GM18858 (cell line): ENCODE data around the gene VPS33B.
"Not testable (repeated sequence)": the region's sequence is repeated elsewhere in the genome, so short reads cannot be mapped to it uniquely, and the experiment has no call there.

Experiments
- ATAC-seq: cut with Tn5 transposase; IDR thresholded peaks from one replicate; pipeline ENCODE4 v1.9.1; 2021; ENCODE audit not compliant: unreplicated experiment

Gene VPS33B

GRCh38 chr15:91022075-91022831, at the start of gene VPS33B:
TSS of gene VPS33B (minus strand) at chr15:91022594. CDS start at chr15:91022249, 345 bp downstream.
- no peak for ATAC-seq

DNA sequence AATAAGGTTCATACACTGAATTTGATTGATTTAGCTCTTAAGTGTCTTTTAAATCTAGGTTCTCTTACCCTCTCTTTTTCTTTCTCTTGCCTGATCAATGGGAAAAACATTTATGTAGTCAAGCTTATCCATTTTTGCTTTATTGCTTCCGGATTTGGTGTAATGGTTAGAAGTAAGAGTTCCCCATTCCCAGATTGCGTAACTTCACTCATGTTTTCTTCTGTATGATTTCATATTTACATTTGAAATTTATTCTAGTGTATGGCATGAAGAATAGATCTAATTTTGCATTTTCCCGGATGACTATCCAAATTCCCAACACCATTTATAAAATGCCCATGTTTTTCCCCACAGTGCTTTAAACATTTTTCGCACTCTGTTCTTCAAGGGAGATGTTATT, 49.8 kb upstream of the VPS33B start:
- no peak for ATAC-seq

GRCh38 chr15:91070872-91071271, 48.5 kb upstream of the VPS33B start:
- no peak for ATAC-seq

DNA sequence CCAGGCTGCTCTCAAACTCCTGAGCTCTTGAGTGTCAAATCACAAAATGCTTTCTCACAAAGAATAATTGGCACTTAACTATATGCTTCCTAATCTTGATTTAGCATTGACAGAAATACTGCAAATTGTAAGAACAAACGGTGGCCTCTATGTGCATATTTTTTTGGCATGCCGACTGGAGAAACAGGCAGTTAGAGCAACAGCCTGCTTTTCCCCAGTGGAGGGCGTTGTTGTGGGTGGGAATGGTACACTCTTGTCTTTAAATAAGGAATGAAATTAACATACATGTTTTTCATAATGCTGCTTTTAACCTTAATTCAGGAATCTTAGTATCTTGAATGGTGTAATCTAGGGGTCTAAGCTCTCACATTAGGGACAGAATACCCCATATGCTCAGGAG, 46.6 kb upstream of the VPS33B start:
- no peak for ATAC-seq

GRCh38 chr15:91068436-91068835, 46.0 kb upstream of the VPS33B start:
- no peak for ATAC-seq

DNA sequence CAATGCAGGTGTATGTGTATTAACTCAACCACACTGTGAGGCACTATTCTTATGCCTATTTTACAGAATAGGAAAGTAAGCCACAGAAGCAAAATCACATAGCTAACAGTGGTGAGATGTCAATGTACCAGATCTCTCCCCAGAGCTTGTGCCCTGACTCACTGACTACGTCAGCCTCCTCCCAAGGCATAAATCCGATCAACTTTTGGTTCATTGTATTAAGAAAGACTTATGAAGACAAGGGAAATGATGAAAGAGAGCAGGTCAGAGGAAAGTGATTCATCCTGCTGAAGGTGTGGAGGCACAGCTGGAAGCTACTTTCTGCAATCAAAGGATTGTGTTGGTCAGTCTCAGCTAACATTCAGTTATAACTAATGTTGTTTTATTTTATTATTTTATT, 44.6 kb upstream of the VPS33B start:
- ATAC-seq: no peak

- no peak for ATAC-seq
These were observed 43.1 kb upstream of the VPS33B start for GRCh38 chr15:91065505-91065904.

- no peak for ATAC-seq
These were observed 39.6 kb upstream of the VPS33B start for GRCh38 chr15:91061997-91062396.

DNA sequence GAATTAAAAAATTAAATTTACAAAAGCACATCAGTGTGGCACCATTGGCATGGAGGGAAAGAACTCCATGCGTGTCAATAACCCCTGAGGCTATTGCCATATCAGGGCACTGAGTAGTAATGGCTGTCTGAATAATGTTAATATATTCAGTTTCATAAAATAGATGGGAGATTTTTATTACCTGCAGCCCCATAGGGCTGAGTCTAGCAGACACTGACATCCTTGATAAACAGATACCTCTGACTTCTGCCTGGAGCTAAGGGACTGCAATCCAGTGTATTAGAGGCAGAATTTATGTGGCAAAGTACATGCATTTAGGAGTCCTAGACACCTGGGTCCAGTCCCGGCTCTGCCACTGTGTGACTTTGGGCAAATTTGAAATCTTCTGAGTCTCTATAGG, 38.8 kb upstream of the VPS33B start:
- ATAC-seq: no peak

GRCh38 chr15:91055548-91056331, 33.3 kb upstream of the VPS33B start:
- no peak for ATAC-seq

DNA sequence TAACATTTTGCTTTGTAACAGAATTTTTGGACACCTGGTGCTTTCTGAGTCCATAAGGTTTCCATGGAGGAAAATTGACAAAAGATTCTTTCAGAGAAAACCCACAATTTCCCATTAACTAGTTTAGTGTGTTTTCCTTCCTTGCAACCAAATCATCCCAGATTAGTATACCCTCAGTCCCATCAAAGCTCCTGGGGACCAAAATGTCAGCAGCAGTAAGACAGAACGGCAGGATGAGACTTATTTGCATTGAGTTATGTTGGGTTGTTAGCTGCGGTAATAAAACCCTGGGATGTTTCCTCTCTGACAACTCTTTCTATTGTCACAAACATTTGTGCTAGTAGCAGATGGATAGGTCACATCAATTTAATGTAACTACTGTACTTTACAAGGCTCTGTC, 32.4 kb upstream of the VPS33B start:
- ATAC-seq: no peak

DNA sequence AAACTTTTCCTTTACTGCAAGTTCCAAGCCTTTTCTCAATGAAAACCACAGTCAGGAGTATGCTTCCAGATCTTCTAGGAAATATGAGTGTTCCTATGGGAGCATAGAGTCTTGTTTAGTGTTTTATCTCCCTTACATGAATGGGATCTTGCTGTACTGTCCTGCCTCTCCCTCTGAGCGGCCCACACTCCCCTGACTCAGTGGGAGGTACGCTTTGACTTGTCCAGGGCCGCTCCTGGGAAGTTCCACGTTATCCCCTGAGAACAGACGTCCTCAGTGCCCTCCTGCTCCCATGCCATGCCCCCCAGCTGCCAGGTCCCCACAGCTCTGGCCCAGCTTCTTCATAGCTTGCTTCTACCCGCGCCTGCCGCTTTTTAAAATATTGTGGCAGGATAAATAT, 28.9 kb upstream of the VPS33B start:
- no peak for ATAC-seq

DNA sequence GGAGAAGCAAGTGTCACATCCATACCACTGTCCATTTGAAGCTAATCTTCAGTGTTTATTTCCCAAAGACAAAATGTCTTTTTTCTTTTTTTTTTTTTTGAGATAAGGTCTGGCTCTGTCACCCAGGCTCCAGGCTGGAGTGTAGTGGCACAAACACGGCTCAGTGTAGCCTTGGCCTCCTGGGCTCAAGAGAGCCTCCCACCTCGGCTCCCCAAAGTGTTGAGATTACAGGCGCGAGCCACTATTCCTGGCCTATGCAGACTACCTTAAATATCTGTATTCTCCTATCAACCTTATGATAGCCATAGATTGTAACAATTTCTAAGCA, 27.7 kb upstream of the VPS33B start:
- no peak for ATAC-seq

DNA sequence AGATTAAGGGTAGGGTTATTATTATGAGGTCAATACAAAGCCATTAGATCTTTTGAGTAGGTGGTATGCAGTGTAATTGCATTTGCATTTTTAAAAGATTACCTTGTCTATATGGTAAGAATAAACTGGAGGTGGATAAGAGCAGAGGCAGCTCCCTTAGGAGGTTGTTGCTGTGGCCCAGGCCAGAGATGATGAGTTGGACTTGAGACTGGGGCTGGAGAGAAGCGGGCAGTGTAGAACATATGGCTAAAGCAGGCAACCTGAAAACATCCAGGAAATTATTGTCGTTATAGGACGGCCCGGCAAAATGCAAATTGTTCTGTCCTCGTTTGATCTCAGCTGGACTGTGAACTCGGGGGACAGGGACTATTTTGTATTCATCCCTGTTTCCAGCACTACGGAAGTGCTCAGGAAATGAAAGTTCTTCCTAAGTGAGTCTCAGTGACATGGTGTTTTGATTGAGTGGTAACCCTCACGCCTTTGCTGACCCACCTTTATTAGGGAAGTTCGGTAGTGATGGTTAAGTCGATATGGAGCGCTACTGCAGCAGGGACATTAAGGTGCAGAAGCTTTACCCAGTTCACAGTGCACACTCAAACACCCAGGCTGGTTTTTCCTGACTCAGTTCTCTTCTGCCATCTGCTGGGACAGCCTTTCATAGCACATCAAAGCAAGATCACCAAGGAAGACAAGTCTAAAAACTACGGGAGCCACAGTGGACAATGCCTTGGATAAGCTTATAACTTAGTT, 27.2 kb upstream of the VPS33B start:
- peak; percentile 78 for ATAC-seq

DNA sequence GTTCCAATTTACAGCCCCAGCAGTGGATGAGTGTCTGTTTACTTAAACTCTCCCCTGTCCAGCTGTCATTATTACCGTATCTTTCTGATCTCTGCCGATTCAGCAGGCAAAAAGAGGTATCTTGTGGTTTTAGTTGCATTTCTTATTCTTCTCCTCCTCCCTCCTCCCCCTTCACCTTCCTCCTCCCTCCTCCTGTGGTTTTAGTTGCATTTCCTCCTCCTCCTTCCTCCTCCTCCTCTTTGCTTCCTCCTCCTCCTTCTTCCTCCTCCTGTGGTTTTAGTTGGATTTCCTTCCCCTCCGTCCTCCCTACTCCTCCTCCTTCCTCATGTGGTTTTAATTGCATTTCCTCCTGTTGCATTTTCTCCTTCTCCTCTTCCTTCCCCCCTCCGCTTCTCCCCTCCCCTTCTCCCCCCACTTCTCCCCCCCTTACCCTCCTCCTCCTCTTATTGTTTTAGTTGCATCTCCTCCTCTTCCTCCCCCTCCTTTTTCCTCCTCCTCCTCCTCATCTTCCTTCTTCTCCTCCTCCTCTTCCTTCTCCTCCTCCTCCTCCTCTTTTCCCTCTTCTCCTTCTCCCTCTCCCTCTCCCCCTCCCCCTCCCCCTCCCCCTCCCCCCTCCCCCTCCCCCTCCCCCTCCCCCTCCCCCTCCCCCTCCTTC, 25.3 kb upstream of the VPS33B start:
- ATAC-seq: no peak

- not testable (repeated sequence) for ATAC-seq
These were observed 23.7 kb upstream of the VPS33B start for GRCh38 chr15:91046056-91046455.

DNA sequence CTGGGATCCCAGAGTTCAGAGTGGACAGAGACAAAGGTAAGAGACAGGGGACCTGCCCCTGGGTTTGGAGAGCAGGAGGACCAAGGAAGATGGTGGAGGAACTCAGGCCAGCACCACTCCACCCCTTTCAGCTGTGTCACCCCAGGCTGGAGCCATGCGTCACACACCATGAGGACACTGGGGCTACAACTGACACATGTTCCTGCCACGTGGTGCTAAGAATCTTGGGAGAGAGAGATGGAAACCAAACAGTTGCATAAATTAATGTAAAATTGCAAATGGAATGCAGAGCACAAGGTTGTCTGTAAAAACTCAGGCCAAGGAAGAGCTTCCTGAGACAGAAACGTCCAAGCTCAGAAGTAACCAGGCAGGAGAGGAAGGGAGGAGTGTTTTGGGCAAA, 22.7 kb upstream of the VPS33B start:
- ATAC-seq: no peak

DNA sequence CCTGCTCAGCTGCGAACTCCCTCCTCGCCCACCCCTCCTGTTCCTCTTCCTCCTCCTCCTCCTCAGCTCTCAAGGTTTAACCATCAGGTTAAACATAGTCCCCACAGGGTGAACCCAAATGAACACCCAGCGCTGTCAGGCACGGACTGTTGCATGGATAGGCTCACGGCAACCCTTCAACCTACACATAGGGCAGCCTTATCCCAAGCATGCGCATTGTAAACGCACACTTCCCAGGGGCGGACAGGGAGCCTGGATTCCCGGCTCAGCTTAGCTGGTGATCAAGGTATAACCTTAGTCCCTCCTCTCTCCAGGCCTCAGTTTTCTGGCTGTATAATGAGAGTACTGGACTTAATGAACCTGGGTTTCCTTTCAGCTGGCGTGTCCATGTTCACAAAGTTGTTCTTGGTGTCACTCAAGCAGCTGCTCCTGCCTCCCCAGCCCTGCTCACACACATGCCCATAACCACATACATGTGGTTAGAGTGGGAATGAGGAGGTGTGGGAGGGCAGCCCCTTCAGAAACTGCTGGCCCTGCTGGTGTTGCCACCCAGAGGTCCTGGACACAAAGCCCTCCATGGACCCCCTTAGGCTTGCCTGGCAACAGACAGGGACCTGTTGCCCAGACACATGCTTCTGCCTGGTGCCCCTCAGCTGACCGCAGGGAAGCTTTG, 20.9 kb upstream of the VPS33B start:
- ATAC-seq: no peak

GRCh38 chr15:91040856-91041255, 18.5 kb upstream of the VPS33B start:
- no peak for ATAC-seq

DNA sequence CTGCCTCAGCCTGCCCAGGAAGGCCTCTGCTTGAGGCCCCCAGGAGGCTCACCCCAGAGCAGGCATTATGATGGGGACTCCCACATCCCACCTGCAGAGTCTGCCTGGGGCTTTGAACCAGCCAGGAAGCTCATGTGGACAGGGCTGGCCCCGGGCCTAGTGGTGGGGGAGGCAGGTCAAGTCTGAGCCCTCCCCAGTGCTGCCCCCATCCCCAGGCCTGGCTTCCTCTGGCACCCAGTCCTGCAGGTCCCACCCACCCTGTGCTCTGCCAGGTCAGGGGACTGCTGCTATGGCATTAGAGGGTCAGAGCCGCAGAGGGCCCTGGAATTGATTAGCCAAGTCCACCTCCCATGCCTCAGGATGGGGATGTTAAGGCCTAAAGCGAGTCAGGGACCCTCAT, 17.6 kb upstream of the VPS33B start:
- no peak for ATAC-seq
